ENCODE data around the gene NAT14. TPM values are rescaled to one million over a fixed set of nuclear protein-coding genes. Genes with fewer than 3 reads are reported as not detected.

The NAT14 gene
- total and polyA plus RNA-seq, 2 donors (not counting 3 experiments of a cell fraction or from before 2014, with no cell fraction given): 39.1 to 44.7 TPM

- H3K79me2 ChIP-seq (ENCODE audit: control insufficient read depth, insufficient read depth, low read length): no peaks in the 10 kb centered on the region
- TF ChIP-seq JUN (IDR thresholded peaks at IDR 0.05; ENCODE audit: borderline replicate concordance, insufficient read depth, insufficient read length, low read depth) (no peak), MYC (IDR thresholded peaks at IDR 0.05; ENCODE audit: low read depth, low read length) (no peak), FOS (IDR thresholded peaks at IDR 0.05; ENCODE audit: borderline replicate concordance, insufficient read depth, low read length) (no peak), POLR2A (IDR thresholded peaks at IDR 0.05; ENCODE audit: low read depth, low read length) (peak; percentile 17), MAX (IDR thresholded peaks at IDR 0.05; ENCODE audit: insufficient read depth, insufficient read length) (no peak), GATA2 (IDR thresholded peaks at IDR 0.05; ENCODE audit: insufficient read depth, insufficient read length, low read depth, low read length) (no peak), EZH2 (IDR thresholded peaks at IDR 0.05; ENCODE audit: borderline replicate concordance, low read depth, low read length, severe bottlenecking) (no peak), CTCF (IDR thresholded peaks at IDR 0.05; ENCODE audit: extremely low read depth in 1 of 2, insufficient read depth in 1 of 2, low read depth in 1 of 2, low read length in 2 of 2) (peak; percentile 76 to 95), POLR2AphosphoS5 (IDR thresholded peaks at IDR 0.05; ENCODE audit: insufficient read depth, low read depth, low read length) (peak; percentile 48)
- peak overlapping the region in 2 of 3 experiments; percentile 15 to 40 for H3K4me3 ChIP-seq (replicated peaks in 1 of 3; ENCODE audit: insufficient read depth in 1 of 3, low read depth in 1 of 3, low read length in 3 of 3)
- peak overlapping the region; percentile 37 for H3K4me2 ChIP-seq (ENCODE audit: insufficient read depth, low read length)
- H3K27ac ChIP-seq (ENCODE audit: insufficient read depth, low read depth, low read length): no peak overlapping the region
- H2AFZ ChIP-seq (ENCODE audit: low read depth, low read length): peak overlapping the region; percentile 86
- no TSS peak for BruUV-seq (replicated peaks)
- CTCF ChIA-PET: interaction anchor here (0.7 to 2.0 kb wide), 10 partner anchors 9 to 114 kb away, joined by 3 to 40 read pairs (median 5); partner anchors contain the start of genes FIZ1, ZNF524 and ZNF865
- no peaks in the 10 kb centered on the region for H3K9me3 ChIP-seq (replicated peaks; ENCODE audit: control insufficient read depth, insufficient read depth, low read length)
- POLR2A ChIA-PET: interaction anchor here (0.8 kb wide), 1 partner anchor 82 kb away, joined by 3 read pairs; the partner anchor contains the start of gene FIZ1
- H3K4me1 ChIP-seq (ENCODE audit: control insufficient read depth, extremely low read depth, insufficient read depth, low read length): no peaks in the 10 kb centered on the region
- H3K9ac ChIP-seq (replicated peaks; ENCODE audit: extremely low read depth, insufficient read depth, low read length): peak overlapping the region; percentile 4
- DNase-seq (ENCODE audit: low read depth, low spot score) (peak; percentile 89), FAIRE-seq (peak; percentile 98)
- no peaks in the 10 kb centered on the region for H3K36me3 ChIP-seq (ENCODE audit: control insufficient read depth in 2 of 2, extremely low read depth in 1 of 2, insufficient read depth in 2 of 2, low read length in 2 of 2)
- H3K9me1 ChIP-seq (replicated peaks; ENCODE audit: control insufficient read depth, extremely low read depth, insufficient read depth, low read length): no peaks in the 10 kb centered on the region
- no peaks in the 10 kb centered on the region for H3K27me3 ChIP-seq (ENCODE audit: control insufficient read depth in 2 of 2, insufficient read depth in 2 of 2, low read length in 2 of 2)
- dilution Hi-C loops (cut with MboI; ENCODE audit: extremely low pct_ligation_motif_present, low sequenced_read_pairs): loop anchor here (10.0 kb wide), 1 partner anchor 88 kb away; the partner anchor contains the start of genes ZNF524 and ZNF865
- intact Hi-C loops (cut with micrococcal nuclease): loop anchor here (1.0 to 2.0 kb wide), 6 partner anchors 20 to 115 kb away; partner anchors contain the start of genes FIZ1, SBK2 and ZNF579
- H4K20me1 ChIP-seq (replicated peaks; ENCODE audit: control insufficient read depth, extremely low read depth, insufficient read depth, low read length): no peaks in the 10 kb centered on the region
Observed at GRCh38 chr19:55516878-55517620, 32.1 kb downstream of the NAT14 start.
